Activated naive CD4-positive, alpha-beta T cell treated with anti-CD3 and anti-CD28 coated beads, Interleukin-2, amount 10 ng/mL, durations not matched to agents 7 days and 5 days (primary cell): ENCODE data around the gene GAPDH.
"Not testable (repeated sequence)": the region's sequence is repeated elsewhere in the genome, so short reads cannot be mapped to it uniquely, and the experiment has no call there.

Experiments used
- CTCF ChIA-PET: fragments of 350-600 bp; sonication (Branson Sonifier 250); formaldehyde crosslinking; loops from one replicate; lab custom pipeline; 2021; ENCODE audit warnings: antibody characterized with exemption; lab: Charles Lee
- DNase-seq: peaks from one replicate; pipeline ENCODE4 v3.0.0-alpha.2; 2020
- H3K27ac Mint-ChIP-seq: one replicate; pipeline ENCODE4 v1.8.0; 2021; ENCODE audit warnings: mild to moderate bottlenecking, moderate library complexity, mixed read lengths
- H3K27me3 Mint-ChIP-seq: one replicate; pipeline ENCODE4 v1.8.0; 2021; ENCODE audit warnings: mild to moderate bottlenecking, mixed read lengths
- H3K36me3 Mint-ChIP-seq: one replicate; pipeline ENCODE4 v1.8.0; 2021; ENCODE audit warnings: mixed read lengths
- H3K4me1 Mint-ChIP-seq: one replicate; pipeline ENCODE4 v1.8.0; 2021; ENCODE audit warnings: mixed read lengths
- H3K4me3 Mint-ChIP-seq: one replicate; pipeline ENCODE4 v1.8.0; 2021; ENCODE audit warnings: mild to moderate bottlenecking, moderate library complexity, mixed read lengths
- H3K9me3 Mint-ChIP-seq: one replicate; pipeline ENCODE4 v1.8.0; 2021; ENCODE audit warnings: mixed read lengths

GAPDH gene

DNA sequence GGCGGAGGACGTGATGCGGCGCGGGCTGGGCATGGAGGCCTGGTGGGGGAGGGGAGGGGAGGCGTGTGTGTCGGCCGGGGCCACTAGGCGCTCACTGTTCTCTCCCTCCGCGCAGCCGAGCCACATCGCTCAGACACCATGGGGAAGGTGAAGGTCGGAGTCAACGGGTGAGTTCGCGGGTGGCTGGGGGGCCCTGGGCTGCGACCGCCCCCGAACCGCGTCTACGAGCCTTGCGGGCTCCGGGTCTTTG, 303 bp downstream of the GAPDH start:
- peaks cover 9% of the 10 kb centered on the region for H3K27me3 Mint-ChIP-seq
- peaks cover 69% of the 10 kb centered on the region for H3K36me3 Mint-ChIP-seq
- no peaks in the 10 kb centered on the region for H3K9me3 Mint-ChIP-seq
- peak overlapping the region; percentile 99 for H3K27ac Mint-ChIP-seq
- H3K4me1 Mint-ChIP-seq: peaks cover 63% of the 10 kb centered on the region
- peak overlapping the region; percentile 98 for H3K4me3 Mint-ChIP-seq
- DNase-seq: no peak
- CTCF ChIA-PET: interaction anchor here (0.6 to 10.1 kb wide), 4 partner anchors 19 to 237 kb away, joined by 3 to 128 read pairs (median 29); partner anchors contain the start of gene IFFO1

DNA sequence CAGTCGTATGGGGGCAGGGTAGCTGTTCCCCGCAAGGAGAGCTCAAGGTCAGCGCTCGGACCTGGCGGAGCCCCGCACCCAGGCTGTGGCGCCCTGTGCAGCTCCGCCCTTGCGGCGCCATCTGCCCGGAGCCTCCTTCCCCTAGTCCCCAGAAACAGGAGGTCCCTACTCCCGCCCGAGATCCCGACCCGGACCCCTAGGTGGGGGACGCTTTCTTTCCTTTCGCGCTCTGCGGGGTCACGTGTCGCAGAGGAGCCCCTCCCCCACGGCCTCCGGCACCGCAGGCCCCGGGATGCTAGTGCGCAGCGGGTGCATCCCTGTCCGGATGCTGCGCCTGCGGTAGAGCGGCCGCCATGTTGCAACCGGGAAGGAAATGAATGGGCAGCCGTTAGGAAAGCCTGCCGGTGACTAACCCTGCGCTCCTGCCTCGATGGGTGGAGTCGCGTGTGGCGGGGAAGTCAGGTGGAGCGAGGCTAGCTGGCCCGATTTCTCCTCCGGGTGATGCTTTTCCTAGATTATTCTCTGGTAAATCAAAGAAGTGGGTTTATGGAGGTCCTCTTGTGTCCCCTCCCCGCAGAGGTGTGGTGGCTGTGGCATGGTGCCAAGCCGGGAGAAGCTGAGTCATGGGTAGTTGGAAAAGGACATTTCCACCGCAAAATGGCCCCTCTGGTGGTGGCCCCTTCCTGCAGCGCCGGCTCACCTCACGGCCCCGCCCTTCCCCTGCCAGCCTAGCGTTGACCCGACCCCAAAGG, 804 bp downstream of the GAPDH start:
- CTCF ChIA-PET: interaction anchor here (0.6 to 10.1 kb wide), 4 partner anchors 18 to 236 kb away, joined by 3 to 128 read pairs (median 30); partner anchors contain the start of gene IFFO1
- H3K27ac Mint-ChIP-seq: peak overlapping the region; percentile 99
- no peaks in the 10 kb centered on the region for H3K9me3 Mint-ChIP-seq
- H3K36me3 Mint-ChIP-seq: peaks cover 64% of the 10 kb centered on the region
- H3K4me3 Mint-ChIP-seq: peak overlapping the region; percentile 98
- DNase-seq: peak; percentile 83
- peaks cover 68% of the 10 kb centered on the region for H3K4me1 Mint-ChIP-seq
- peaks cover 9% of the 10 kb centered on the region for H3K27me3 Mint-ChIP-seq

DNA sequence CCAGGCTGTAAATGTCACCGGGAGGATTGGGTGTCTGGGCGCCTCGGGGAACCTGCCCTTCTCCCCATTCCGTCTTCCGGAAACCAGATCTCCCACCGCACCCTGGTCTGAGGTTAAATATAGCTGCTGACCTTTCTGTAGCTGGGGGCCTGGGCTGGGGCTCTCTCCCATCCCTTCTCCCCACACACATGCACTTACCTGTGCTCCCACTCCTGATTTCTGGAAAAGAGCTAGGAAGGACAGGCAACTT, 1.3 kb downstream of the GAPDH start:
- Mint-ChIP-seq H3K4me3 (peak overlapping the region; percentile 98), H3K9me3 (no peaks in the 10 kb centered on the region), H3K36me3 (peaks cover 62% of the 10 kb centered on the region), H3K27ac (peak overlapping the region; percentile 99), H3K4me1 (peaks cover 73% of the 10 kb centered on the region), H3K27me3 (peaks cover 9% of the 10 kb centered on the region)
- CTCF ChIA-PET: interaction anchor here (0.5 to 10.1 kb wide), 6 partner anchors 18 to 111 kb away, joined by 3 to 128 read pairs (median 6); partner anchors contain the start of gene IFFO1
- no peak for DNase-seq

DNA sequence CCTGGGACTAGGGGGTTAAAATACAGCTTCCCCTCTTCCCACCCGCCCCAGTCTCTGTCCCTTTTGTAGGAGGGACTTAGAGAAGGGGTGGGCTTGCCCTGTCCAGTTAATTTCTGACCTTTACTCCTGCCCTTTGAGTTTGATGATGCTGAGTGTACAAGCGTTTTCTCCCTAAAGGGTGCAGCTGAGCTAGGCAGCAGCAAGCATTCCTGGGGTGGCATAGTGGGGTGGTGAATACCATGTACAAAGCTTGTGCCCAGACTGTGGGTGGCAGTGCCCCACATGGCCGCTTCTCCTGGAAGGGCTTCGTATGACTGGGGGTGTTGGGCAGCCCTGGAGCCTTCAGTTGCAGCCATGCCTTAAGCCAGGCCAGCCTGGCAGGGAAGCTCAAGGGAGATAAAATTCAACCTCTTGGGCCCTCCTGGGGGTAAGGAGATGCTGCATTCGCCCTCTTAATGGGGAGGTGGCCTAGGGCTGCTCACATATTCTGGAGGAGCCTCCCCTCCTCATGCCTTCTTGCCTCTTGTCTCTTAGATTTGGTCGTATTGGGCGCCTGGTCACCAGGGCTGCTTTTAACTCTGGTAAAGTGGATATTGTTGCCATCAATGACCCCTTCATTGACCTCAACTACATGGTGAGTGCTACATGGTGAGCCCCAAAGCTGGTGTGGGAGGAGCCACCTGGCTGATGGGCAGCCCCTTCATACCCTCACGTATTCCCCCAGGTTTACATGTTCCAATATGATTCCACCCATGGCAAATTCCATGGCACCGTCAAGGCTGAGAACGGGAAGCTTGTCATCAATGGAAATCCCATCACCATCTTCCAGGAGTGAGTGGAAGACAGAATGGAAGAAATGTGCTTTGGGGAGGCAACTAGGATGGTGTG, 1.9 kb downstream of the GAPDH start:
- Mint-ChIP-seq H3K9me3 (no peaks in the 10 kb centered on the region), H3K36me3 (peaks cover 58% of the 10 kb centered on the region), H3K4me3 (peak overlapping the region; percentile 98), H3K27ac (peak overlapping the region; percentile 99), H3K27me3 (peaks cover 9% of the 10 kb centered on the region), H3K4me1 (peaks cover 74% of the 10 kb centered on the region)
- no peak for DNase-seq
- CTCF ChIA-PET: interaction anchor here (0.5 to 10.1 kb wide), 6 partner anchors 17 to 112 kb away, joined by 3 to 128 read pairs (median 6); partner anchors contain the start of gene IFFO1

DNA sequence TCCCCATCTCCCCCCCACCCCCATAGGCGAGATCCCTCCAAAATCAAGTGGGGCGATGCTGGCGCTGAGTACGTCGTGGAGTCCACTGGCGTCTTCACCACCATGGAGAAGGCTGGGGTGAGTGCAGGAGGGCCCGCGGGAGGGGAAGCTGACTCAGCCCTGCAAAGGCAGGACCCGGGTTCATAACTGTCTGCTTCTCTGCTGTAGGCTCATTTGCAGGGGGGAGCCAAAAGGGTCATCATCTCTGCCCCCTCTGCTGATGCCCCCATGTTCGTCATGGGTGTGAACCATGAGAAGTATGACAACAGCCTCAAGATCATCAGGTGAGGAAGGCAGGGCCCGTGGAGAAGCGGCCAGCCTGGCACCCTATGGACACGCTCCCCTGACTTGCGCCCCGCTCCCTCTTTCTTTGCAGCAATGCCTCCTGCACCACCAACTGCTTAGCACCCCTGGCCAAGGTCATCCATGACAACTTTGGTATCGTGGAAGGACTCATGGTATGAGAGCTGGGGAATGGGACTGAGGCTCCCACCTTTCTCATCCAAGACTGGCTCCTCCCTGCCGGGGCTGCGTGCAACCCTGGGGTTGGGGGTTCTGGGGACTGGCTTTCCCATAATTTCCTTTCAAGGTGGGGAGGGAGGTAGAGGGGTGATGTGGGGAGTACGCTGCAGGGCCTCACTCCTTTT, 2.7 kb downstream of the GAPDH start:
- peak overlapping the region; percentile 99 for H3K27ac Mint-ChIP-seq
- peak overlapping the region; percentile 98 for H3K4me3 Mint-ChIP-seq
- no peak for DNase-seq
- no peaks in the 10 kb centered on the region for H3K9me3 Mint-ChIP-seq
- peaks cover 55% of the 10 kb centered on the region for H3K36me3 Mint-ChIP-seq
- H3K27me3 Mint-ChIP-seq: peaks cover 9% of the 10 kb centered on the region
- H3K4me1 Mint-ChIP-seq: peaks cover 77% of the 10 kb centered on the region
- CTCF ChIA-PET: interaction anchor here (0.6 to 10.1 kb wide), 14 partner anchors 16 to 163 kb away, joined by 3 to 128 read pairs (median 4); partner anchors contain the start of gene IFFO1

DNA sequence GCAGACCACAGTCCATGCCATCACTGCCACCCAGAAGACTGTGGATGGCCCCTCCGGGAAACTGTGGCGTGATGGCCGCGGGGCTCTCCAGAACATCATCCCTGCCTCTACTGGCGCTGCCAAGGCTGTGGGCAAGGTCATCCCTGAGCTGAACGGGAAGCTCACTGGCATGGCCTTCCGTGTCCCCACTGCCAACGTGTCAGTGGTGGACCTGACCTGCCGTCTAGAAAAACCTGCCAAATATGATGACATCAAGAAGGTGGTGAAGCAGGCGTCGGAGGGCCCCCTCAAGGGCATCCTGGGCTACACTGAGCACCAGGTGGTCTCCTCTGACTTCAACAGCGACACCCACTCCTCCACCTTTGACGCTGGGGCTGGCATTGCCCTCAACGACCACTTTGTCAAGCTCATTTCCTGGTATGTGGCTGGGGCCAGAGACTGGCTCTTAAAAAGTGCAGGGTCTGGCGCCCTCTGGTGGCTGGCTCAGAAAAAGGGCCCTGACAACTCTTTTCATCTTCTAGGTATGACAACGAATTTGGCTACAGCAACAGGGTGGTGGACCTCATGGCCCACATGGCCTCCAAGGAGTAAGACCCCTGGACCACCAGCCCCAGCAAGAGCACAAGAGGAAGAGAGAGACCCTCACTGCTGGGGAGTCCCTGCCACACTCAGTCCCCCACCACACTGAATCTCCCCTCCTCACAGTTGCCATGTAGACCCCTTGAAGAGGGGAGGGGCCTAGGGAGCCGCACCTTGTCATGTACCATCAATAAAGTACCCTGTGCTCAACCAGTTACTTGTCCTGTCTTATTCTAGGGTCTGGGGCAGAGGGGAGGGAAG, 3.5 kb downstream of the GAPDH start:
- H3K9me3 Mint-ChIP-seq, H3K27me3 Mint-ChIP-seq: not testable (repeated sequence)
- DNase-seq: peak; percentile 91
- Mint-ChIP-seq H3K4me1 (peaks cover 76% of the 10 kb centered on the region), H3K36me3 (peaks cover 48% of the 10 kb centered on the region), H3K27ac (peak overlapping the region; percentile 99), H3K4me3 (peak overlapping the region; percentile 98)
- CTCF ChIA-PET: interaction anchor here (0.6 to 10.1 kb wide), 14 partner anchors 15 to 163 kb away, joined by 3 to 128 read pairs (median 4); partner anchors contain the start of genes IFFO1 and VAMP1

DNA sequence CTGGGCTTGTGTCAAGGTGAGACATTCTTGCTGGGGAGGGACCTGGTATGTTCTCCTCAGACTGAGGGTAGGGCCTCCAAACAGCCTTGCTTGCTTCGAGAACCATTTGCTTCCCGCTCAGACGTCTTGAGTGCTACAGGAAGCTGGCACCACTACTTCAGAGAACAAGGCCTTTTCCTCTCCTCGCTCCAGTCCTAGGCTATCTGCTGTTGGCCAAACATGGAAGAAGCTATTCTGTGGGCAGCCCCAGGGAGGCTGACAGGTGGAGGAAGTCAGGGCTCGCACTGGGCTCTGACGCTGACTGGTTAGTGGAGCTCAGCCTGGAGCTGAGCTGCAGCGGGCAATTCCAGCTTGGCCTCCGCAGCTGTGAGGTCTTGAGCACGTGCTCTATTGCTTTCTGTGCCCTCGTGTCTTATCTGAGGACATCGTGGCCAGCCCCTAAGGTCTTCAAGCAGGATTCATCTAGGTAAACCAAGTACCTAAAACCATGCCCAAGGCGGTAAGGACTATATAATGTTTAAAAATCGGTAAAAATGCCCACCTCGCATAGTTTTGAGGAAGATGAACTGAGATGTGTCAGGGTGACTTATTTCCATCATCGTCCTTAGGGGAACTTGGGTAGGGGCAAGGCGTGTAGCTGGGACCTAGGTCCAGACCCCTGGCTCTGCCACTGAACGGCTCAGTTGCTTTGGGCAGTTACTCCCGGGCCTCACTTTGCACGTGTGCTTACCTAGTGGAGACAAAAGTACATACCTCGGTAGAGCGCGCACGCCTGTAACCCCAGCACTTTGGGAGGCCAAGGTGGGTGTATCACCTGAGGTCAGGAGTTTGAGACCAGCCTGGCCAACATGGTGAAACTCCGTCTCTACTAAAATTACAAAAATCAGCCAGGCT, 4.3 kb downstream of the GAPDH start:
- Mint-ChIP-seq H3K4me1 (peaks cover 69% of the 10 kb centered on the region), H3K4me3 (peak overlapping the region; percentile 98), H3K27ac (peak overlapping the region; percentile 91), H3K27me3 (peaks cover 9% of the 10 kb centered on the region), H3K9me3 (no peaks in the 10 kb centered on the region), H3K36me3 (peaks cover 45% of the 10 kb centered on the region)
- DNase-seq: no peak
- CTCF ChIA-PET: interaction anchor here (0.5 to 10.1 kb wide), 15 partner anchors 15 to 203 kb away, joined by 3 to 128 read pairs (median 5); partner anchors contain the start of genes IFFO1 and VAMP1

DNA sequence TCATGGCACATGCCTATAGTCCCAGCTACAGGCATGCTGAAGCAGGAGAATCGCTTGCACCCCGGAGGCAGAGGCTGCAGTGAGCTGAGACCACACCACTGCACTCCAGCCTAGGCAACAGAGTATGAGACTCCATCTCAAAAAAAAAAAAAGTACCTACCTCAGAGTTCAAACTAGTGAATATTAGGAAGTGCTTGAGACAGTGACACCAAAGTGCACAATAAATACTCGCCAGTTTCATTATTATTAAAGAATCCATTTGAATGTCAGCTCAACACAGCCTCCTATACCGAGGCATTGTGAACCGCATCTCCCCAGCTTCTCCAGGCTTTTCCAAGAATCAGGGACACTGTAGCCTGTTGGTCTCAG, 5.0 kb downstream of the GAPDH start:
- Mint-ChIP-seq H3K36me3 (peaks cover 46% of the 10 kb centered on the region), H3K27me3 (peaks cover 5% of the 10 kb centered on the region), H3K4me1 (peaks cover 66% of the 10 kb centered on the region), H3K27ac (peak overlapping the region; percentile 91), H3K4me3 (no peak overlapping the region), H3K9me3 (no peaks in the 10 kb centered on the region)
- DNase-seq: no peak
- CTCF ChIA-PET: interaction anchor here (0.5 to 10.1 kb wide), 9 partner anchors 14 to 204 kb away, joined by 3 to 128 read pairs (median 5); partner anchors contain the start of gene IFFO1

DNA sequence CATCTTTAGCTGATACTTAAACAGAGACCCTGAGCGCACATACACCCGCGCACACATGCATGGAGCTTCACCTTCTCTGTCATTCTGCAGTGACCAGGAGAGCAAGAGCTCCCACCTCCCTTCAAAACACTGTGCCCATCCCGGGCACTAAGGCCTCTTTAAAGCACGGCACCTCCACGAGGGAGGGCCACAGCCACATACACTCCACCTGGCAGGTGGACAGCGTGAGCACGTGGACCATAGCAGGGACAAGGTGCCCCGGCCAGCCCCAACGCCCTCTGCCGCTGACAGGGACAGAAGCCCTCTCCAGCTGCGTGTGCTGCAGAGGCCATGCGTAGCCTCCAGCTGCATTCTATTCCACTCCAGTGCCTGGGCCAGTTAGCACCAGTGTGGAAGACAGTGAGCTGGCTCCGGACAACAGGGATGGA, 5.4 kb downstream of the GAPDH start:
- peaks cover 66% of the 10 kb centered on the region for H3K4me1 Mint-ChIP-seq
- H3K27me3 Mint-ChIP-seq: peaks cover 3% of the 10 kb centered on the region
- CTCF ChIA-PET: interaction anchor here (0.9 to 10.1 kb wide), 7 partner anchors 13 to 145 kb away, joined by 3 to 128 read pairs (median 5); partner anchors contain the start of gene IFFO1
- H3K9me3 Mint-ChIP-seq: no peaks in the 10 kb centered on the region
- H3K36me3 Mint-ChIP-seq: peaks cover 50% of the 10 kb centered on the region
- DNase-seq: no peak
- peak overlapping the region; percentile 91 for H3K27ac Mint-ChIP-seq
- peak overlapping the region; percentile 54 for H3K4me3 Mint-ChIP-seq

DNA sequence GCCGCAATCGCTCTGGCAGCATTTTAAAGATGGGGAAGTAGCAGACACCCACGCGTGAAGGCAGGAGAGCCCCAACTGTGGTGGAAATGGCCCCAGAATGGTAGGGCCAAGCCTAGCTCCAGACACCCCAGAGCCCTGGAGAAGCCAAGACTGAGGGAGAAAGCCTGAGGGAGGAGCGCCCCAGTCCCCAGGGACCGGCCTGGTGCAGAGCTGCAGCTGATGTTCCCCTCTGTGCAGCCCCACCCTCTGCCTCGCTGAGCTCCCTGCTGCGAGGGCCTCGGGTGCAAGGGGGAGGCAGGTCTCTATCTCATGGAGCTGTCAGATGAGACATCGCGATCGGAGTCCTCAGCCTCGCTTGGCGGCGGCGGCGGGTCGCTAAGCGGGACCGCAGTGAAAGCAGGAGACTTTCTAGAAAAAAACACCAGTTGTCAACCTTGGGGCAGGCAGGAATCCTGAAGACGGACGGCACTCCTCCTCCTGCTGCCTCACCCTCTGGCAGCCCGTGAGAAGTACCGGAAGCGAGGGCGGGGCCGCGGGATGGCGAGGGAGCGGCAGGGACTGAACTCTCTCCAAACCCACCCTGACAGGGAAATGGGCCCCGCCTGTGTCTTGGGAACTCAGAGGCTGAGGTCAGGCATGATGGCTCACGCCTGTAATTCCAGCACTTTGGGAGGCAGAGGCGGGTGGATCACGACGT, 6.0 kb downstream of the GAPDH start:
- Mint-ChIP-seq H3K4me3 (peak overlapping the region; percentile 55), H3K9me3 (no peaks in the 10 kb centered on the region), H3K27ac (peak overlapping the region; percentile 91), H3K4me1 (peaks cover 64% of the 10 kb centered on the region), H3K36me3 (peaks cover 44% of the 10 kb centered on the region), H3K27me3 (peaks cover under 1% of the 10 kb centered on the region)
- CTCF ChIA-PET: interaction anchor here (0.7 to 10.1 kb wide), 7 partner anchors 13 to 203 kb away, joined by 3 to 128 read pairs (median 4); partner anchors contain the start of gene IFFO1
- DNase-seq: peak; percentile 75

DNA sequence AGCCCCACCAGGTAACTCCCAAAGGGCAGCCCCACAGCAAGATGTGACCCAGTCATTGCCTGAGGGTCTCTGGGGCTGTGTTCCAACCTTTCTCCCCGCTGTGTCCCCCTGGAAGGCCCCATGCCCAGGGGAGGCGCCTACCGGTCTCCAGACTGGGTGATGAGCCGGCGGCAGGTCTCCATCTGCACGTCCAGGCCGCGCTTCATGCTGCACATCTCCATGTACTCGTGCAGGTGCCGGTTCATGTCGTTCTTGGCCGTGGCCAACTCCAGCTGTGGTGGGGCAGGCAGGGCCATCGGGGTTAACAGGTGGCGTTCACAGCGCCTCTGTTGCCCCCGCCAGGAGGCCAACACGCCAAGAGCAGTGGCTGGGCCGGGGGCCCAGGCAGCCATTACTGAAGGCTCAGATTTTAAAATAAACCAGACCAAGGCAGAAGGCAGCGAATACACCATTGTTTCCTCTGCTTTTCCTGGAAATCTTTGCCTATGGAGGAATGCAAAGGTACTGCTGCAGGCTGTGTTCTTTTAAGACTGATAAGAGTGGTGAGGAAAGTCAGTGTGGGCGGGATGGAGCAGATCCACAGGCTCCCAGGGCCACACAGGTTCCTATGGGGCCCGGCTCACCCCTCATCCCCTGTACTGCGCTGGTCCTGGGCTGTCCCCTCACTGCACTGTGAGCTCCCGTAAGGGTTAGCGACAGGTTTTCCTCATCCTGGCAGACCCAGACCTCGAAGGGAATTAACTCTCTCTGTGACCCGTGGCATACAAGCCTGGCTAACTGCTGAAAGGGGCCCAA, 7.3 kb downstream of the GAPDH start:
- H3K27me3 Mint-ChIP-seq: no peaks in the 10 kb centered on the region
- peak overlapping the region; percentile 71 for H3K27ac Mint-ChIP-seq
- peaks cover 58% of the 10 kb centered on the region for H3K4me1 Mint-ChIP-seq
- no peak for DNase-seq
- CTCF ChIA-PET: interaction anchor here (0.5 to 10.1 kb wide), 4 partner anchors 12 to 204 kb away, joined by 3 to 128 read pairs (median 4); partner anchors contain the start of gene IFFO1
- H3K4me3 Mint-ChIP-seq: no peak overlapping the region
- no peaks in the 10 kb centered on the region for H3K9me3 Mint-ChIP-seq
- peaks cover 39% of the 10 kb centered on the region for H3K36me3 Mint-ChIP-seq
